Stimulated activated CD4-positive, alpha-beta T cell treated with anti-CD3 and anti-CD28 coated beads, Interleukin-1b, Interleukin-23, amount 100 ng/mL, for 24 hours (primary cell): ENCODE data around the gene REPIN1.
A peak's percentile ranks its signal among the peaks of the same experiment; 100 is the strongest.

Experiments used
- DNase-seq, 4 experiments: peaks; one replicate each; pipeline ENCODE4 v3.0.0-alpha.2; 2020; ENCODE audit warnings: low read depth in 4 of 4, low spot score in 1 of 4

REPIN1 gene

GRCh38 chr7:150336746-150337145, 31.9 kb upstream of the REPIN1 start:
- DNase-seq = no peak

- no peak for DNase-seq
Observed at GRCh38 chr7:150337179-150337578, 31.4 kb upstream of the REPIN1 start.

- no peak for DNase-seq
Observed at GRCh38 chr7:150337659-150338081, 31.0 kb upstream of the REPIN1 start.

- no peak for DNase-seq
Observed at GRCh38 chr7:150338166-150338829, 30.3 kb upstream of the REPIN1 start.

- DNase-seq = no peak
Observed at GRCh38 chr7:150339409-150339809, 29.2 kb upstream of the REPIN1 start.

GRCh38 chr7:150340024-150340749, 28.4 kb upstream of the REPIN1 start:
- DNase-seq = no peak

GRCh38 chr7:150340875-150341262, 27.8 kb upstream of the REPIN1 start:
- no peak for DNase-seq

- DNase-seq = no peak
Observed at GRCh38 chr7:150341263-150342120, 27.1 kb upstream of the REPIN1 start, which contains the start of gene RARRES2. Gene RARRES2 (minus strand): TSS chr7:150341629. CDS start chr7:150340609, 1,020 bp downstream.

GRCh38 chr7:150342121-150342408, 26.6 kb upstream of the REPIN1 start:
- no peak for DNase-seq

GRCh38 chr7:150343225-150343624, 25.4 kb upstream of the REPIN1 start:
- no peak for DNase-seq

GRCh38 chr7:150344299-150344698, 24.3 kb upstream of the REPIN1 start:
- DNase-seq = no peak

- DNase-seq = no peak
Observed at GRCh38 chr7:150345012-150345411, 23.6 kb upstream of the REPIN1 start.

- DNase-seq = no peak
Observed at GRCh38 chr7:150346922-150347321, 21.7 kb upstream of the REPIN1 start.

- no peak for DNase-seq
Observed at GRCh38 chr7:150351587-150352194, 16.9 kb upstream of the REPIN1 start.

GRCh38 chr7:150355666-150356059, 13.0 kb upstream of the REPIN1 start:
- DNase-seq = no peak

GRCh38 chr7:150356265-150356897, 12.2 kb upstream of the REPIN1 start:
- DNase-seq = no peak

- DNase-seq = peak; percentile 31 to 47 (median 34)
Observed at GRCh38 chr7:150357270-150357669, 11.4 kb upstream of the REPIN1 start.

GRCh38 chr7:150357771-150358427, 10.7 kb upstream of the REPIN1 start:
- DNase-seq = no peak

GRCh38 chr7:150358433-150358832, 10.2 kb upstream of the REPIN1 start:
- DNase-seq = no peak

- DNase-seq = no peak
Observed at GRCh38 chr7:150358988-150359621, 9.5 kb upstream of the REPIN1 start.
